ENCODE data around the gene LYVE1.
"Not testable (repeated sequence)": the region's sequence is repeated elsewhere in the genome, so short reads cannot be mapped to it uniquely, and the experiment has no call there.

Gene LYVE1, protein sequence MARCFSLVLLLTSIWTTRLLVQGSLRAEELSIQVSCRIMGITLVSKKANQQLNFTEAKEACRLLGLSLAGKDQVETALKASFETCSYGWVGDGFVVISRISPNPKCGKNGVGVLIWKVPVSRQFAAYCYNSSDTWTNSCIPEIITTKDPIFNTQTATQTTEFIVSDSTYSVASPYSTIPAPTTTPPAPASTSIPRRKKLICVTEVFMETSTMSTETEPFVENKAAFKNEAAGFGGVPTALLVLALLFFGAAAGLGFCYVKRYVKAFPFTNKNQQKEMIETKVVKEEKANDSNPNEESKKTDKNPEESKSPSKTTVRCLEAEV

DNA sequence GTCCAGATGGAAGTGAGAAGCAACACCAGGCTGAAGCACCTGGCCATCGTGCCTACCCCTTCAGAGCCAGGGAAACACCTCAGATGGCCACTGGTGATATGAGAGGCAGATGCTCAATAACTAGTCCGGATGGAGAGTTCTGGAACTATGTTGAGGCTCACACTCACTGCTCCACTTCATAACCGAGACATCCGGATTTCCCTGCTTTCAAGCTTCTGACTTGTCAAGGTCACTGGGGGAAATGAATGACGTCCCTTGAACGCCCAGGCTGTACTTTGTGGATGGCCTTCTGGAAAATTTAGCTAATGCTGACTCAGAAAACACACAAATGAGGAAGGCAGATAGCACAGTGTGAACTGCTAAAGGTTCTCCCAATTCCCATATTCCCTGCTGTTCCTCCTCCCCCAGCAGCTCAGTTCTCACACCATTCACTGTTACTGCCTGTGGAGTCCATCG is at the start of gene LYVE1:
TSS of gene LYVE1 (minus strand) at position 180 of the 456 bp plus-strand sequence. CDS start at position 47, 133 bp downstream.
- no peak for DNase-seq

DNA sequence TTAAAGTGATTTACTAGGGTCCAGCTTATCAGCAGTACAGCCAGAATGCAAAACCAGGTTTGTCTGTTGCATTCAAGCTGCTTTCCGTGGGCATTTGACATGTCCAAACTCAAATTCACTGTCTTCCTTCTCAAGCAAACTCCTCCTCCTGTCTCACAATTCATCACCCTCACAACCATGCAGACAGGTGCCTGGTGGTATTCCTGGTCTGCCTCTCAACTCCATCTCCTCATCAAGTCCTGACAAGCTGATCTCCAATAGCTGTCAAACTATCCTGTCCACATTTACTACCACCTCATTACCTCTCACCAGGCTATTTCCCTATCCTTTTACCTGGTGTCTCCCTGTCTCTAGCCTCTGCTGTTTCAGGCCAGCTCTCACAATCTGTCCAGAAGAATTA is 49.1 kb upstream of the LYVE1 start:
- no peak for DNase-seq

DNA sequence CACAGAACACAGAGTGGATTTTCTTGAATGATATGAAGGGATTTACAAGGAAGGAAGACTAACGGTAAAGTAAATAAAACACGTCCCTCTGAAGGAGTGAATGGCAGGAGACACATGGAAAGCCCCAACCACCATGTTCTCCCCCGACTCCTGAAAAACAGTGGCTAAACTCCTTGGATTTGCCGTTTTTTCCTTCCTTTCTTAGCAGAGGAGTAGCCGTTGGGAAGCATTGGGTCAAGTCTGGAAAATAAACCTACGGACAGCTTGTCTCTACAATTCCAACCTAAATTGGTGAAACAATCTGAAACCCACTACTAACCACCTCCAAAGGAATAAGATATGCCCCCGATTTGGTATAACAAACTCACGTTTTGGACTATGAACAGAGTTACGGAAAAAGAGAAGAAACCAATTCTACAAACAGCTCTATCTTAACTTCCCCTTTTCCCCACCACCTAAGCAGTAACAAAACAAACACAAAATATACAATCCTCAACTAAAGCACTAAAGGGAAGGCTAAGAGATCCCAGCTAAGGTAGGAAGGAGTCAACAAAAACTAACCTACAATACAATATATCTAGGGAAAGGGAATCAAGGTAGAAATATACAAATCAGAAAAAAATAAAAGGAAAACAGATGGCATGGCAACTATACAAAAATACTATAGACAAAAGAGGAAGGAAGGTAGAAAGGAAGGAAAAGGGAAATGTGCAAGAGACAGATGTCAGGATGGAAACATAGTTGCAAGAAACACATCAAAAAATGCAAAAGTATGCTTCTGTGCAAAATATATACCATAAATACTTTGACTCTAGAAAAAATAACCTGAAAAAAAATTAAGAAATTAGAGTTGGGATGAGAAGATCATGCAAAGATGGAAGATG is 43.8 kb upstream of the LYVE1 start:
- no peak for DNase-seq

DNA sequence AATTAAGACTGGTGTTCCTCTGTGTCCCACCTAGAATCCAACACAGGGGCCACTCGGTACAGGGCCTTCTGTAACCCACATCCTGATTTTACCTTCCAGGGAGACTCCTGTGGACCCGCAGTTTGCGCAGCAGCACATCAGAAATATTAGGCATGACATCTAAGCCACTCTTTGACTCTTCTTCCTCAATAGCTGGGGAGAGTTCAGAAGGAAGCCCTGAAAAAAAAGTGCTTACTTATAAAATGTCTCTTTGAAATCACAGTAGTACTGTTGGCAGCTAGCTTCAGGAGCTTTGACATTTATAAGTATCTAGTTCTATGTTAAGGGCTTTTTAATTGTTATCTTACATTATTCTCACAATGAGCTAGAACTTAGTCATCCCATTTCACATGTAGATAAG is 41.2 kb upstream of the LYVE1 start:
- DNase-seq, result no peak

DNA sequence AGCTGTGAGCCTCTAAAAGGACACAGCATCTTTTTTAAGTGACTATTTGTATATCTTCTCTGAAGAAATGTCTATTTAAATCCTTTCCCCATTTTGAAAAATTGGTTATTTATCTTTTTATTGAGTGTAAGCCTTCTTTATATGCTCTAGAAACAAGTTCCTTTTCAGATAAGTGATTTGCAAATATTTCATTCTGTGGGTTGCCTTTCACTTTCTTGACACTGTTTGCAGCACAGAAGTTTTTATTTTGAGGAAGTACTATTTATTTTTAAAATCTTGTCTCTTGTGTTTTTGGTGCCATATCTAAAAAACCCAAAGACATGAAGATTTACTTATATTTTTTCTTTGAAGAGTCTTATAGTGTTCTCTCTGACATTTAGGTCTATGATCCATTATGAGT is 40.1 kb upstream of the LYVE1 start:
- DNase-seq, result no peak

DNA sequence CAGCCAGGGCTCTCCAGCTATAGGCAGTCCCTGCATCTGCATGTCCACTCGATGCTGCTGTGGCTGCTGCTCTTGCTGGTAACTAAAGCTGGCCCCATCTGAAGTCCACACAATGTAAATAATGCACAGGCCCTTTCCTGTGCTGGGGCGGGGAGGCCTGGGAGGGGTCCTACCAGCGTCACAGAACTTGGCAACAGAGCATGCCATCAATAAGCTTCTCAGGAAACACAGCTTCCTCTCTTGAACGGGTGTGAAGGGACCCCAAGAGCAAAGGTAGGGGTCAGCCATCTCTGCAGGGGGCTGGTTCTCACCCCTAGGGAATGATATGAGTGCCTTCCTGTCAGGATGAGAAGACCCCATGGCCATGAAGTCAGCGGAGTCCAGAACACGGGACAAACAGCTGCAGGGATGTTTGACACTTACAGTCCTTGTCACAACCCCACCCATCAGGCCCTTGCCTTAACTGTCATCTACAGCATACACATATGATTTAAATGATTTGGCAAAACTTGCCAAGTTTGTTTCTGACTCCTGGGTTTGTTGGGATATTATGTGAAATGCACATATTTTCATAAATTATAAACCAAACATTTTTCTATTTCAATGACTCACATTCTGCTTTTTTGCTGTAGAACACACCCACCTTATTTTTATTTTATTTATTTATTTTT is 39.1 kb upstream of the LYVE1 start:
- no peak for DNase-seq

DNA sequence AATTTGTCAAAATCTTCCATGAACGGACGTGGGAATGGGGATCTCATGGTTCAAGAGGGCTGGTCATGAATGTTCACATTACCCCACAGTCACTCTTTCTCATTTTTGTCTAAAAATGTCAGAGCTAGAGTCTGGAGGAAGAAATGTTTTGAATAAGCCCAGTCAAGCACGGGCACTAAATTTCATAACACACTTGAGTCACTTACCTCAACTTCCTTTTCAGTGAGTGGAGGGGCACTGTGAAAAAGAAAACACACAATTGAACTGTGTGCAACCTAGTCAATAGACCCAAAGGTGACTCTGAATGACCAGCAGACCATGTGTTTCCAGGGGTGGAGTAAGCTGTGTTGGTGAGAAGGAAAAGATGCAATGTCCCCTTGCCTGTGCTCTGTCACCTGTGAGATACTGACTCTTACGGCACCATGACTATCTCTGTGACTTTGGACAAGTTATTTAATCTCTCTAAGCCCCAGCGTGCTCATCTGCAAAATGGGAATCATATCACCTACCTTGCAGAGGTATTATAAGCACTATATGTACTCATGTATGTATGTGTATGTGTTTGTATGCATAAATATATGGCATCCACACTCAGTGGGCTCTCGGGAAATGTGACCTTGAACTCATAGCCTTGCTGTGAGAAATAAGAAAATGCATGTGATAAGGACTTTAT is 38.2 kb upstream of the LYVE1 start:
- DNase-seq, result no peak

DNA sequence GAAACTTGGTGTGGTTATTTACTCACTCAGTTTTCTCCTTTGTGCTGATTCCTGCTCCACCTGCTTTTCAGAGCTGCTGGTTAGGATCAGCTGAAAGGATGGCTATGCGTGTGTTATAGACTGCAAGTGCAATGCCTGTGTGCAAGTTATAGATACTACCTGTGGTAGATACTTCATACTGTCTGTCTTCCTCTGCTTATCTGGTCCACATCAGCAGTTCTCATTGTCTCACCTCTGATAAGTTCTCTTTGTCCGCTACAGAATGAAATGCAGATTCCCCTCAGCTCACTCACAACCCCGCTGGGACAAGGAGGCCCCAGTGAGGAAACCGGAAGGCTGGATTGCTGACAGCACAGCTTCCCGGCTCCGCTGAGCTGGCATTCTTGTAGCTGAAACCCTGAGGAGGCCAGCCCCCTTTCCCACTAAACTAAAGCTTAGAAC is 37.5 kb upstream of the LYVE1 start:
- no peak for DNase-seq

DNA sequence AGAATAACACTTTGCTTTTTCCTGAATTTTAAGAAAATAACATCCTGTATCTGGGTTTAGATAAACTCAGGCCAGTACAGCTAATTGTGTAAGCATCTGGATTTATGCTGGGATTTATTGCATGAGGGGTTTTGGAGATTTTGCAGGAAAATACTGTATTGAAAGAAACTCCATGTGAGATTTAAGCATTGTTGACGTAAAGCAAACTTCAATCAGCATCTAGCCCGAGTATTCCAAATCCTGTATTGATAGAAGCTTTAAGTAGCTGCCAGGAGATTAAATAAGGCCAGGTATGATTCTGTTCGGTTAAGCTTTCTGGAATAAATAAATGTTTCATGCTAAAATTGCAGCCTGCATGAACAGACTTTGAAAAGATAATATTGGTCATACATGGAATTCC is 36.3 kb upstream of the LYVE1 start:
- DNase-seq, result no peak

DNA sequence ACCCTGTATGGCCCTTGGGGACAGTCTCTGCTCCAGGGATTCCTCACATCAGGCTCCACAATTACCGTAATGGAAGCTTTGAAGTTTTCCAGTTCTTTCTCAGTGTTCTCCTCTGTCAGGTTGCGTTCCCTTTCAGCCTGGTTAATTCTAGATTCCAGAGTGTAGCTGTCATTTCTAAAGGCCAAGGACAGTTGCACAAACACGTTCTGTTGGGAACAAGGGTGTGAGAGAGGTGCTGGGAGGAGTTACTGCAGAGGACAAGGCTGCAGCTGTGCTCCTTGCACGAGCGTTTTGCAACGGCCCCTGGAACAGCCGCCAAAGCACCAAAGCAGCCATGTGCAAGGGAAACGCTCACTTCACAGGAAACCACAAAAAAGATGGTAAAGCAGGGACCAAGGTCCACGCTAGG is 35.9 kb upstream of the LYVE1 start:
- DNase-seq, result no peak

DNA sequence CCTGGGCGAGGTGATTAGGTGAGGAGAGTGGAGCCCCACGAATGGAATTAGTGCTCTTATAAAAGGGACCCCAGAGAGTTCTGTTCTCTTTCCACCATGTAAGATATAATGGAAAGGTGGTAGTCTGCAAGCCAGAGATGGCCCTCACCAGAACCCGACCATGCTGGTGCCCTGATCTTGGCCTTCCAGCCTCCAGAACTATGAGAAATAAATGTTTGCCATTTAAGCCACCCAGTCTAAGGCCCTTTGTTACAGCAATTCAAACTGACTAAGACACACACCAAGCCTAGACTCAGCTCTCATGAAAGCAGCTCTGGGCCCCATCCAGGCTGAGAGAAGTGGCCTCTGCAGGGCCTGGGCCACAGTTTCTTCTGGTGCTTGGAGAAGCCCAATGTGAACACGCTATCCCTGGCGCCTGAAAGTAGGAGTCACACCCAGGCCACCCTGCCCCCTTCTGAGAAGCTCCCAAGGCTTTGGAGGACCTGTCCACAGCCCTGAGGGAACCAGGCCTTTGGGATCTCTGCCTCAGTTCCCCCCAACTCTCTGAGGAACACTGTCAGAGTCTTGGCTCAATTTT is 35.3 kb upstream of the LYVE1 start:
- no peak for DNase-seq

DNA sequence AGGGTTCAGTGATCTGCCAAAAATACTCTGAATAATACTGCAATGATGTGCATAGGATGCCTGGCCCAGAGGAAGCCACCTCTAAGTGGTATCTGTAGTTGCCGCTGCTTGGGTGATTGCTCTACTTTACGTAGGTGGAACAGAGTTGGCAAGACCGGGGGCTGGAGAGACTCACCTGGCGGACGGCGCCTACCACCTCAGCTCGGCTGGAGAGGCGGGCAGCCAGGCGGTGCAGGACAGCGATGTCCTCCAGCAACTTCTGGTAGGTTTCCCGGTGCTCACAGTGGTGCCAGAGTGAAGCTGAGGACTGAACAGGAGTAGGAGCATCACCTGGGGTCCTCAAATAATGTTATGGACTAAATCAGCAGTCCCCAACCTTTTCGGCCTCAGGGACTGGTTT is 34.5 kb upstream of the LYVE1 start:
- DNase-seq, result no peak

DNA sequence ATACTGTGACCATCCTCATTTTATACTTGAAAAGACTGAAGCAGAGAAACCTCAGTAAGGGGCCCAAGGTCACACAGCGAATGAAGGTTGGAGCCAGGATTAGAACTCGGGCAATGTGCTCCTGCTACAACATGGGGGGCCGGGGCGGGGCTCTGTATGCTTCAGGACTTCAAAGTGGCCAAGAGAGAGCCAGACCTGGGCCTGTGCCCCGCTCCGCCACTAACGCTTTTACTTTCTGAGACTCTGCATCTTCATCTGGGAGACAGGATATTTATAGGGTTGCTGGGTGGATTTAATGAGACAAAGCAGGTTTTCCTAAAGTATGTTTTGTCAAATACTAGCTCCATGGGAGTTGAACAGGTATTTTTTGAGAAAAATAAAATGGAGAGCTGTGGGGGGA is 33.9 kb upstream of the LYVE1 start:
- DNase-seq, result no peak

DNA sequence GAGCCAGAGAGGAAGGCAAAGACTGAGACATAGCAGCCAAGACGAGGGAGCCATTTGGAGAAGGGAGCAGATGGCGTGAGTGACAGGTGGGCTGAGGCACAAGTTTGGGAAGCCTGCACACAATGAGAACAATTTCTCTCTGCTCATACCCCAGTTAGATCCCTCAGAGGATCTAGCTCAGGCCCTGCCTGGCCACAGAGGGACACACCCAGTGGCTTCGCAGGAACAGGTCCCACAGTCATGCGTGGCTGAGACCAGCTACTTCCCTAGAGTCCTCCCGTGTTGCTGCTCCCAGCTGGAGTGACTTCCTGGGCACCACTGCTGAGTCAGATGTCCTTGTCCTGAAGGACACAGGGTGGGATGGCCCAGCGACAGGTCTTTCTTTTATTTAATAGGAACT is 33.4 kb upstream of the LYVE1 start:
- no peak for DNase-seq

DNA sequence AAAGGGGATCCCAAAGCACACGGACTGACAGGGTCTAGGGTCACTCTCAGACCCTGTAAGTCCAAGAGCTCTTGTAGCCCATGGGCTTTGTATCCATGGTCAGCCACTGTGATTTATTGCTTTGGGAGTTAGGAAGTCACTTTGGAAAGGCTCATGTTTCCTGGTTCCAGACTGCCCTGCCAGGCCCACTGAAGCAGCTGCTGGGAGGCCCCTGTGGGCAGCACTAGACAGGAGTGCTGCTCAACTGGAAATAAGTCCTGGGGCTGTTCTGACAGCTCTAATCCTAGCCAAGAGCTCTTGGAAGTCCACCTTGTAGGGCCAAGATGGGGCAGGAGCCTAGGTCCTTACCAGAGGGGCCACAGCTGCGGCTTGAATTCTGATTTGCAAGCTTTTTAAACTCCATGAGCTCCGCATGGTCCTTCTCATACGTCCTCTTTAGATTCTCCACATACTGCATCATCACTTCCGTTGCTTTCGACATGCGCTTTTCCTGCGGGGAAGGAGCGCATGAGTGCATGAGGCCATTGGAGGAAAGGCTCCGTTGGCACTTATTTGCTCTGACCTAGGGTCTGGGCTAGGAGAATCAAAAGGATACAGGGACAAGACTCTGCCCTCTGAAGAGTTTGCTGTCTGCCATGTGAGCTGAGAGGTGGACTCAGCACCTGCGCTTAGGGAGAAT is 32.2 kb upstream of the LYVE1 start:
- no peak for DNase-seq

DNA sequence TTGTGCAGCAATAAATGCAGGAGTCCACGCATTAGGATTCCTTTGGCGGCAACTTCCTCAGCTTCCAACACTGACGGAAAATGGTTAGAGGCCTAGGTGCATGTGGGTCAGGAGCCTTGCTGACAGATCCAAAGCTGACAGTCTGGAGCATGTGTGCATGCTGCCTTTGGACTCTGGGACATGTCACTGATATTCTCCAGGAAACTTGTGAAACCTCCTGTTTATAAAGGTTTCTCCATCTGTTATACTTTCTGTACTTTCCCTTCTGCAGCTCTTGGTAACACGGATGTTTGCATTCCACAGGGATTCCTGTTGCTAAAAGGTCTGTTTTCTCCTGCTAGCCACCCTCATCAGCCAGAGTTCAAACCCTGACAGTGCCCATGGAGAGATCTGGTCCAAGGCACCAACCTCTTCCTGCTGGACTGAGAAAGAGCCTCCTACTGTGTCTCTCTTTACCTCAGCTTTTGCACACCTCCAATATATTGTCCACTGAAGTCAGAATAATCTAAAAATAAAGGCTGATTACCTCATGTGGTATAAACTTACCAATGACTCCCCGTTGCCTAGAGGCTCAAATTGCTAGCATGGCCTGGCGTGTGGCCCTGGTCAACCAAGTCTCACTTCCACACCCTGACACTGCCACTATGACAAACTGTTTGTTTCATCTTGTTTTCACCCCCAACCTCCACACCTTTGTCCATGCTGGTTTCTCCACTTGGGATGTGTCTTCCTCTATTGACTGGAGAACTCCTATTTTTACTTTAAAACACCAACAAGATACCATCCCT is 31.1 kb upstream of the LYVE1 start:
- no peak for DNase-seq

DNA sequence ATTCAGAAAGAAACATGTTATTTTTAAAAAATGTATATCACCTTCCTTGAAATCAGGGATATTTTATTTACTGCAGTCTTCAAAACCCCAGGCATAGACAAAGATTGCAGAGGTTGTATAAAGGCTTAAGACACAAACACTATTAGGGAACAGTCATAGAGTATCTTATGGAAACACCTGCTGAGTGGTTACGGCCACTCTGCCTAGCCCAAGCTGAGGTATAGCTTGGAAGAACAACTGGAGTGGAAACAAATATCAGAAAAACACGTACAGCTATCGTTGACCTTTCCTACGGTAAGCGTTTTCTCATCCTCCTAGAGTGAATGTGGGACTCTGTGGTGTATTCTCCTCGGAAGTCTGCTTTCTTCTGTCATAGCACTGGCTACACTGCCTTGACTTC is 30.4 kb upstream of the LYVE1 start:
- no peak for DNase-seq

DNA sequence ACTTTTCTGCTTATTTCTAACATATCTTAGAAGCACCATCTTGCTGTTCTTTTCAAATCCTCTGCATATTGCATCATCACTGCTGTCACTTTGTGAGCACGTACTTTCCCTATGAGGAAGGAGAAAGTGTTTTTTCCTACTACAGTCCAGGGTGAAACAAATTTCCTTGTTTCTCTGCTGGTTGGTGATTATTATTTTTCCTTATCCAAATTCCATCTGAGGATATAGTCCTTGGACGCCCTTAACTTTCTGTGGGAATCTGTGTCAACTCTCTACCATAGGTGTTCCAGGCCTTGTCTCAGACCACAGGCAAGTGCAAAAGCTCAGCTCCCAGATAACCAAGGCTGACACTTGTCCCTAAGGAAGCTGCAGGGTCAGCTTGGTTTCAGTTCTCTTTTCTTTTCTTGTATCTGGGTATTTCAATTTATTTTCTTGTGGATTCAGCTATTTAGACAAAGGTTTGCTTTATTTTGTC is 29.4 kb upstream of the LYVE1 start:
- no peak for DNase-seq

DNA sequence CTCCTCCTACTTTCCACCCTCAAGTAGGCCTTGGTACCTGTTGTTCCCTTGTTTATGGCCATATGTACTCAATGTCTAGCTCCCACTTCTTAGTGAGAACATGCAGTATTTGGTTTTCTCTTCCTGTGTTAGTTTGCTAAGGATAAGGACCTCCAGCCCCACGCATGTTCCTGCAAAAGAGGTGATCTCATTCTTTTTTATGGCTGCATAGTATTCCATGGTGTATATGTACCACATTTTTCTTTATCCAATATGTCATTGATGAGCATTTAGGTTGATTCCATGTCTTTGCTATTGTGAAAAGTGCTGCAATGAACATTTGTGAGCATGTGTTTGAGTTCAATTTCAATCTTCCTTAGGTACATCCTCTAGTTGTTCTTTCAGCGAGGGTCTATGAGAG is 27.4 kb upstream of the LYVE1 start:
- DNase-seq, result not testable (repeated sequence)

DNA sequence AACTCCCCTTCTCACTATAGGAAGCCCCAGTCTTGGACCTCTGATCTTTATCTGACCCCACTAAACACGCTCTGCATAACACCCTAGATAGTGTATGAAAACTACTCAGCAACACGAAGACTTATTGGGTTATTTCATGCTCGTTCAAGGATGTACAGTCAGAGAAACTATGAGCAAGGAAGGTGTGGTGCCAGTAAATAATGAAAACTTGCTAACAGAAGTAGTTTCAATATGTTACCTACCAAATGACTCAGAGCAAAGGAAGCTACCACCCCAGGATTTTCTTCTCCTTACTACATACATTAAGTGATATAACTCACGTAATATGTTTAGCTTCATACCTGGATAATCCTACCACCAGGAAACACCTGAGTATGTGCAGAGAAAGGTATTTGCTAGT is 25.9 kb upstream of the LYVE1 start:
- DNase-seq, result no peak

DNA sequence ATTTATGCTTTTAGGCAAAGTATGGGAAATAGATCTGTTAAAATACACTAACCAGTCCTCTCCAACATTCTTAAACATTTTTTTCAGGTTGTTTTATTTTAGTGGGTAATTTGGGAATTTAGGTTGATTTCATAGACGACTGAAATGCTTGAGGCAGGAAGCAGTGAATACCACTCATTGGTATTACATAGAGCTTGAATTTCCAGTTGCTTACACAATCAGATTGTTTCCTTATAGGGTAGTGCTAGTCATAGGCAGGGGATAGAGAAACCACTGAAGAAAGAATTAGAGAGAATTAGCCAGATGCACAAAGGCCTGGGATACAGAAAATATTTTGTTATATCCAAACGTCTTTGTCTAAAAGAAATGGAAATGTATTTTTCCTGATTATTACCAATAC is 23.9 kb upstream of the LYVE1 start:
- no peak for DNase-seq

Data from activated T-cell treated with anti-CD3 and anti-CD28 coated beads, Interleukin-2, amount 50 U/mL, for 48 hours (primary cell).